HFFc6 (cell line): Measurements from ENCODE around the gene SLC5A1. TPM values are rescaled to one million over a fixed set of nuclear protein-coding genes. Genes with fewer than 3 reads are reported as not detected.

Source experiments
- DNase-seq: peaks from one replicate; pipeline ENCODE4 v3.0.0-alpha.2; 2018
- H3K27ac Mint-ChIP-seq: 2 replicates; pipeline ENCODE4 v1.8.0; 2020; ENCODE audit warnings: mild to moderate bottlenecking, mixed read lengths
- H3K27me3 Mint-ChIP-seq: 2 replicates; pipeline ENCODE4 v1.8.0; 2021; ENCODE audit warnings: mild to moderate bottlenecking, moderate library complexity, mixed read lengths; ENCODE audit not compliant: insufficient read depth
- H3K36me3 Mint-ChIP-seq: 2 replicates; pipeline ENCODE4 v1.8.0; 2021; ENCODE audit warnings: low read depth, mixed read lengths
- H3K4me1 Mint-ChIP-seq: 2 replicates; pipeline ENCODE4 v1.8.0; 2020; ENCODE audit warnings: low read depth, mixed read lengths
- H3K4me3 Mint-ChIP-seq: 2 replicates; pipeline ENCODE4 v1.8.0; 2020; ENCODE audit warnings: mild to moderate bottlenecking, moderate library complexity, mixed read lengths
- H3K9me3 Mint-ChIP-seq: 2 replicates; pipeline ENCODE4 v1.8.0; 2020; ENCODE audit warnings: mild to moderate bottlenecking, mixed read lengths
- CTCF ChIP-seq: fragments of 200-600 bp; sonication (generic); IDR thresholded peaks from 2 replicates; pipeline ENCODE4 v1.5.0; 2021; ENCODE audit warnings: antibody characterized with exemption, mild to moderate bottlenecking
- total RNA-seq, 6 experiments: library from RNA; stranded (reverse); fragmentation: NEBNext Ultra II Directional; extraction: Animal tissue kit (Norgen Biotek cat#: 25700); gene quantifications; 2 replicates in 1 of 6; 3 replicates in 5 of 6; pipeline ENCODE4 v1.2.3, GENCODE V29; 2021

SLC5A1 gene
- total RNA-seq, 6 experiments from 2014 or later: not detected

GRCh38 chr22:32106930-32107329 lies 63.9 kb downstream of the SLC5A1 start:
- H3K27me3 Mint-ChIP-seq: peaks cover 5% of the 10 kb centered on the region
- no peaks in the 10 kb centered on the region for H3K9me3 Mint-ChIP-seq

GRCh38 chr22:32112380-32112779 lies 69.3 kb downstream of the SLC5A1 start:
- H3K27ac Mint-ChIP-seq: no peak overlapping the region
- H3K27me3 Mint-ChIP-seq: peaks cover 20% of the 10 kb centered on the region
- no peaks in the 10 kb centered on the region for H3K4me1 Mint-ChIP-seq
- H3K4me3 Mint-ChIP-seq: no peak overlapping the region
- no peaks in the 10 kb centered on the region for H3K36me3 Mint-ChIP-seq
- no peak for DNase-seq
- TF ChIP-seq CTCF: no peak
- H3K9me3 Mint-ChIP-seq: no peaks in the 10 kb centered on the region

More at GRCh38 chr22:32106930-32107329, 63.9 kb downstream of the SLC5A1 start:
- Mint-ChIP-seq H3K4me3 (no peak overlapping the region), H3K27ac (no peak overlapping the region), H3K36me3 (no peaks in the 10 kb centered on the region), H3K4me1 (no peaks in the 10 kb centered on the region)
- DNase-seq: no peak
- TF ChIP-seq CTCF: no peak

- Mint-ChIP-seq H3K36me3 (no peaks in the 10 kb centered on the region), H3K4me1 (no peaks in the 10 kb centered on the region), H3K27ac (no peak overlapping the region), H3K27me3 (peaks cover 13% of the 10 kb centered on the region), H3K4me3 (no peak overlapping the region), H3K9me3 (no peaks in the 10 kb centered on the region)
- TF ChIP-seq CTCF: 0 out of 2 replicates have a peak, but pooled peaks have one; percentile 9
- no peak for DNase-seq
Measured at GRCh38 chr22:32119568-32120235, 76.6 kb downstream of the SLC5A1 start.

GRCh38 chr22:32120603-32121002 lies 77.5 kb downstream of the SLC5A1 start:
- no peaks in the 10 kb centered on the region for H3K4me1 Mint-ChIP-seq

GRCh38 chr22:32122899-32123298 lies 79.8 kb downstream of the SLC5A1 start:
- no peak for TF ChIP-seq CTCF
- H3K27me3 Mint-ChIP-seq: peaks cover 11% of the 10 kb centered on the region
- H3K27ac Mint-ChIP-seq: no peak overlapping the region
- H3K4me1 Mint-ChIP-seq: no peaks in the 10 kb centered on the region
- no peak overlapping the region for H3K4me3 Mint-ChIP-seq
- H3K9me3 Mint-ChIP-seq: no peaks in the 10 kb centered on the region
- H3K36me3 Mint-ChIP-seq: no peaks in the 10 kb centered on the region
- no peak for DNase-seq

More at GRCh38 chr22:32120603-32121002, 77.5 kb downstream of the SLC5A1 start:
- Mint-ChIP-seq H3K4me3 (no peak overlapping the region), H3K27ac (no peak overlapping the region), H3K27me3 (peaks cover 8% of the 10 kb centered on the region), H3K9me3 (no peaks in the 10 kb centered on the region), H3K36me3 (no peaks in the 10 kb centered on the region)
- no peak for DNase-seq
- no peak for TF ChIP-seq CTCF
